Activated CD4-positive, alpha-beta memory T cell treated with anti-CD3 and anti-CD28 coated beads for 36 hours (primary cell): ENCODE measurements around the gene KCNB1. TPM values are rescaled to one million over a fixed set of nuclear protein-coding genes. Genes with fewer than 3 reads are reported as not detected.

Experiments
- CTCF ChIA-PET: fragments of 350-600 bp; sonication (Branson Sonifier 250); formaldehyde crosslinking; loops from one replicate; lab custom pipeline; 2021; ENCODE audit warnings: antibody characterized with exemption, inconsistent platforms; lab: Charles Lee
- POLR2A ChIA-PET: fragments of 350-600 bp; sonication (Branson Sonifier 250); formaldehyde crosslinking; loops from one replicate; lab custom pipeline; 2021; ENCODE audit warnings: antibody characterized with exemption; lab: Charles Lee
- DNase-seq: peaks from one replicate; pipeline ENCODE4 v3.0.0-alpha.2; 2020
- H3K27ac Mint-ChIP-seq: one replicate; pipeline ENCODE4 v1.8.0; 2021; ENCODE audit warnings: mixed read lengths
- H3K27me3 Mint-ChIP-seq: one replicate; pipeline ENCODE4 v1.8.0; 2021; ENCODE audit warnings: mixed read lengths
- H3K36me3 Mint-ChIP-seq: one replicate; pipeline ENCODE4 v1.8.0; 2021; ENCODE audit warnings: mixed read lengths
- H3K4me1 Mint-ChIP-seq: one replicate; pipeline ENCODE4 v1.8.0; 2021; ENCODE audit warnings: low read depth, mixed read lengths
- H3K4me3 Mint-ChIP-seq: one replicate; pipeline ENCODE4 v1.8.0; 2021; ENCODE audit warnings: mild to moderate bottlenecking, mixed read lengths
- H3K9me3 Mint-ChIP-seq: one replicate; pipeline ENCODE4 v1.8.0; 2021; ENCODE audit warnings: mixed read lengths
- intact Hi-C: fragments of 100-400 bp; cut with micrococcal nuclease; formaldehyde crosslinking; loops from one replicate; pipeline ENCODE4 v1.15.1; 2023
- total RNA-seq, 2 experiments: library from RNA; stranded (reverse); gene quantifications; one replicate each; pipeline ENCODE4 v1.2.3, GENCODE V29; 2021

The KCNB1 gene
- total RNA-seq, 2 experiments from 2014 or later: not detected

- Mint-ChIP-seq H3K9me3 (no peaks in the 10 kb centered on the region), H3K36me3 (no peaks in the 10 kb centered on the region), H3K4me3 (no peak overlapping the region), H3K27ac (no peak overlapping the region), H3K27me3 (peaks cover 20% of the 10 kb centered on the region), H3K4me1 (no peaks in the 10 kb centered on the region)
- intact Hi-C loops: no loop called here
- CTCF ChIA-PET: interaction anchor here (0.8 kb wide), 1 partner anchor 136 kb away, joined by 3 read pairs; no protein-coding TSS in a partner anchor
- POLR2A ChIA-PET: no interaction called here
- no peak for DNase-seq
These were observed 16.2 kb downstream of the KCNB1 start for GRCh38 chr20:49466114-49466912.

- intact Hi-C loops: no loop called here
- no peak overlapping the region for H3K27ac Mint-ChIP-seq
- no peak overlapping the region for H3K4me3 Mint-ChIP-seq
- H3K9me3 Mint-ChIP-seq: no peaks in the 10 kb centered on the region
- H3K36me3 Mint-ChIP-seq: no peaks in the 10 kb centered on the region
- peaks cover 9% of the 10 kb centered on the region for H3K27me3 Mint-ChIP-seq
- ChIA-PET CTCF (interaction anchor here (1.4 kb wide), 1 partner anchor 20 kb away, joined by 6 read pairs; no protein-coding TSS in a partner anchor), POLR2A (no interaction called here)
- no peaks in the 10 kb centered on the region for H3K4me1 Mint-ChIP-seq
- no peak for DNase-seq
These were observed 17.9 kb downstream of the KCNB1 start for GRCh38 chr20:49464556-49464955.

GRCh38 chr20:49462626-49463025 is 19.8 kb downstream of the KCNB1 start:
- Mint-ChIP-seq H3K27ac (no peak overlapping the region), H3K27me3 (peaks cover 8% of the 10 kb centered on the region), H3K36me3 (no peaks in the 10 kb centered on the region), H3K4me1 (no peaks in the 10 kb centered on the region), H3K4me3 (no peak overlapping the region), H3K9me3 (no peaks in the 10 kb centered on the region)
- POLR2A ChIA-PET: no interaction called here
- DNase-seq: no peak
- intact Hi-C loops: no loop called here
- CTCF ChIA-PET: interaction anchor here (1.8 kb wide), 1 partner anchor 22 kb away, joined by 5 read pairs; no protein-coding TSS in a partner anchor

GRCh38 chr20:49461894-49462620 is 20.4 kb downstream of the KCNB1 start:
- Mint-ChIP-seq H3K4me1 (no peaks in the 10 kb centered on the region), H3K36me3 (no peaks in the 10 kb centered on the region), H3K27me3 (peaks cover 8% of the 10 kb centered on the region), H3K9me3 (no peaks in the 10 kb centered on the region), H3K4me3 (no peak overlapping the region), H3K27ac (no peak overlapping the region)
- intact Hi-C loops: no loop called here
- no peak for DNase-seq
- CTCF ChIA-PET: interaction anchor here (1.8 kb wide), 1 partner anchor 23 kb away, joined by 5 read pairs; no protein-coding TSS in a partner anchor
- POLR2A ChIA-PET: no interaction called here

- POLR2A ChIA-PET: no interaction called here
These were observed 21.6 kb downstream of the KCNB1 start for GRCh38 chr20:49460916-49461315.

GRCh38 chr20:49460131-49460530 is 22.3 kb downstream of the KCNB1 start:
- Mint-ChIP-seq H3K4me3 (no peak overlapping the region), H3K27me3 (peaks cover 8% of the 10 kb centered on the region), H3K36me3 (no peaks in the 10 kb centered on the region), H3K9me3 (no peaks in the 10 kb centered on the region), H3K27ac (no peak overlapping the region), H3K4me1 (no peaks in the 10 kb centered on the region)
- CTCF ChIA-PET: no interaction called here
- POLR2A ChIA-PET: no interaction called here
- intact Hi-C loops: no loop called here
- DNase-seq: no peak

More at GRCh38 chr20:49460916-49461315, 21.6 kb downstream of the KCNB1 start:
- H3K36me3 Mint-ChIP-seq: no peaks in the 10 kb centered on the region
- H3K4me3 Mint-ChIP-seq: no peak overlapping the region
- CTCF ChIA-PET: no interaction called here
- no peaks in the 10 kb centered on the region for H3K9me3 Mint-ChIP-seq
- DNase-seq: no peak
- peaks cover 8% of the 10 kb centered on the region for H3K27me3 Mint-ChIP-seq
- H3K27ac Mint-ChIP-seq: no peak overlapping the region
- H3K4me1 Mint-ChIP-seq: no peaks in the 10 kb centered on the region
- intact Hi-C loops: no loop called here

GRCh38 chr20:49459684-49460083 is 22.8 kb downstream of the KCNB1 start:
- Mint-ChIP-seq H3K27ac (no peak overlapping the region), H3K36me3 (no peaks in the 10 kb centered on the region), H3K4me3 (no peak overlapping the region), H3K4me1 (no peaks in the 10 kb centered on the region), H3K9me3 (no peaks in the 10 kb centered on the region), H3K27me3 (peaks cover 11% of the 10 kb centered on the region)
- intact Hi-C loops: no loop called here
- POLR2A ChIA-PET: no interaction called here
- no peak for DNase-seq
- CTCF ChIA-PET: no interaction called here

- Mint-ChIP-seq H3K4me3 (no peak overlapping the region), H3K27ac (no peak overlapping the region), H3K27me3 (peaks cover 13% of the 10 kb centered on the region), H3K36me3 (no peaks in the 10 kb centered on the region), H3K4me1 (no peaks in the 10 kb centered on the region), H3K9me3 (no peaks in the 10 kb centered on the region)
- ChIA-PET CTCF (no interaction called here), POLR2A (no interaction called here)
- DNase-seq: no peak
- intact Hi-C loops: no loop called here
These were observed 25.0 kb downstream of the KCNB1 start for GRCh38 chr20:49457444-49457843.

GRCh38 chr20:49456646-49457045 is 25.8 kb downstream of the KCNB1 start:
- Mint-ChIP-seq H3K27ac (no peak overlapping the region), H3K9me3 (no peaks in the 10 kb centered on the region), H3K4me1 (no peaks in the 10 kb centered on the region), H3K4me3 (no peak overlapping the region), H3K36me3 (no peaks in the 10 kb centered on the region), H3K27me3 (peaks cover 13% of the 10 kb centered on the region)
- DNase-seq: no peak
- CTCF ChIA-PET: no interaction called here
- intact Hi-C loops: no loop called here
- POLR2A ChIA-PET: no interaction called here

GRCh38 chr20:49455691-49456090 is 26.8 kb downstream of the KCNB1 start:
- H3K27ac Mint-ChIP-seq: no peak overlapping the region

GRCh38 chr20:49452011-49452482 is 30.4 kb downstream of the KCNB1 start:
- DNase-seq: no peak
- Mint-ChIP-seq H3K27me3 (peaks cover 14% of the 10 kb centered on the region), H3K4me3 (no peak overlapping the region), H3K36me3 (no peaks in the 10 kb centered on the region), H3K4me1 (no peaks in the 10 kb centered on the region), H3K27ac (no peak overlapping the region), H3K9me3 (no peaks in the 10 kb centered on the region)
- intact Hi-C loops: no loop called here
- ChIA-PET CTCF (interaction anchor here (1.1 kb wide), 1 partner anchor 83 kb away, joined by 3 read pairs; no protein-coding TSS in a partner anchor), POLR2A (no interaction called here)

More at GRCh38 chr20:49455691-49456090, 26.8 kb downstream of the KCNB1 start:
- Mint-ChIP-seq H3K9me3 (no peaks in the 10 kb centered on the region), H3K27me3 (peaks cover 13% of the 10 kb centered on the region), H3K36me3 (no peaks in the 10 kb centered on the region), H3K4me3 (no peak overlapping the region), H3K4me1 (no peaks in the 10 kb centered on the region)
- DNase-seq: no peak
- ChIA-PET POLR2A (no interaction called here), CTCF (no interaction called here)
- intact Hi-C loops: no loop called here

- intact Hi-C loops: no loop called here
- CTCF ChIA-PET: no interaction called here
- H3K27me3 Mint-ChIP-seq: peaks cover 23% of the 10 kb centered on the region
- H3K4me1 Mint-ChIP-seq: no peaks in the 10 kb centered on the region
- POLR2A ChIA-PET: no interaction called here
- DNase-seq: no peak
- no peak overlapping the region for H3K27ac Mint-ChIP-seq
- no peaks in the 10 kb centered on the region for H3K36me3 Mint-ChIP-seq
- H3K4me3 Mint-ChIP-seq: no peak overlapping the region
- H3K9me3 Mint-ChIP-seq: no peaks in the 10 kb centered on the region
These were observed 32.2 kb downstream of the KCNB1 start for GRCh38 chr20:49450281-49450721.
